Kasumi-1 (cell line): ENCODE measurements around the gene FOXC1.

ENCODE experiments used
- DNase-seq, 2 experiments: peaks; one replicate each; lab custom pipeline; 2025; lab: John Stamatoyannopoulos, UW

FOXC1 gene

DNA sequence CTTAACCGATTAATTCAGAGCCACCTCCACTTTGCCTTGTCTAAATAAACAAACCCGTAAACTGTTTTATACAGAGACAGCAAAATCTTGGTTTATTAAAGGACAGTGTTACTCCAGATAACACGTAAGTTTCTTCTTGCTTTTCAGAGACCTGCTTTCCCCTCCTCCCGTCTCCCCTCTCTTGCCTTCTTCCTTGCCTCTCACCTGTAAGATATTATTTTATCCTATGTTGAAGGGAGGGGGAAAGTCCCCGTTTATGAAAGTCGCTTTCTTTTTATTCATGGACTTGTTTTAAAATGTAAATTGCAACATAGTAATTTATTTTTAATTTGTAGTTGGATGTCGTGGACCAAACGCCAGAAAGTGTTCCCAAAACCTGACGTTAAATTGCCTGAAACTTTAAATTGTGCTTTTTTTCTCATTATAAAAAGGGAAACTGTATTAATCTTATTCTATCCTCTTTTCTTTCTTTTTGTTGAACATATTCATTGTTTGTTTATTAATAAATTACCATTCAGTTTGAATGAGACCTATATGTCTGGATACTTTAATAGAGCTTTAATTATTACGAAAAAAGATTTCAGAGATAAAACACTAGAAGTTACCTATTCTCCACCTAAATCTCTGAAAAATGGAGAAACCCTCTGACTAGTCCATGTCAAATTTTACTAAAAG is 2.7 kb downstream of the FOXC1 start:
- DNase-seq: peak in 1 of 2 experiments; percentile 17

DNA sequence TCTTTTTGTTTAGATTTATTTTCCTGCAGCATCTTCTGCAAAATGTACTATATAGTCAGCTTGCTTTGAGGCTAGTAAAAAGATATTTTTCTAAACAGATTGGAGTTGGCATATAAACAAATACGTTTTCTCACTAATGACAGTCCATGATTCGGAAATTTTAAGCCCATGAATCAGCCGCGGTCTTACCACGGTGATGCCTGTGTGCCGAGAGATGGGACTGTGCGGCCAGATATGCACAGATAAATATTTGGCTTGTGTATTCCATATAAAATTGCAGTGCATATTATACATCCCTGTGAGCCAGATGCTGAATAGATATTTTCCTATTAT is 3.2 kb downstream of the FOXC1 start:
- peak in 1 of 2 experiments; percentile 26 for DNase-seq

DNA sequence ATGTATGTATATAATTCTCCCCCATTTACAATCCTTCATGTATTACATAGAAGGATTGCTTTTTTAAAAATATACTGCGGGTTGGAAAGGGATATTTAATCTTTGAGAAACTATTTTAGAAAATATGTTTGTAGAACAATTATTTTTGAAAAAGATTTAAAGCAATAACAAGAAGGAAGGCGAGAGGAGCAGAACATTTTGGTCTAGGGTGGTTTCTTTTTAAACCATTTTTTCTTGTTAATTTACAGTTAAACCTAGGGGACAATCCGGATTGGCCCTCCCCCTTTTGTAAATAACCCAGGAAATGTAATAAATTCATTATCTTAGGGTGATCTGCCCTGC is 3.6 kb downstream of the FOXC1 start:
- no peak for DNase-seq

DNA sequence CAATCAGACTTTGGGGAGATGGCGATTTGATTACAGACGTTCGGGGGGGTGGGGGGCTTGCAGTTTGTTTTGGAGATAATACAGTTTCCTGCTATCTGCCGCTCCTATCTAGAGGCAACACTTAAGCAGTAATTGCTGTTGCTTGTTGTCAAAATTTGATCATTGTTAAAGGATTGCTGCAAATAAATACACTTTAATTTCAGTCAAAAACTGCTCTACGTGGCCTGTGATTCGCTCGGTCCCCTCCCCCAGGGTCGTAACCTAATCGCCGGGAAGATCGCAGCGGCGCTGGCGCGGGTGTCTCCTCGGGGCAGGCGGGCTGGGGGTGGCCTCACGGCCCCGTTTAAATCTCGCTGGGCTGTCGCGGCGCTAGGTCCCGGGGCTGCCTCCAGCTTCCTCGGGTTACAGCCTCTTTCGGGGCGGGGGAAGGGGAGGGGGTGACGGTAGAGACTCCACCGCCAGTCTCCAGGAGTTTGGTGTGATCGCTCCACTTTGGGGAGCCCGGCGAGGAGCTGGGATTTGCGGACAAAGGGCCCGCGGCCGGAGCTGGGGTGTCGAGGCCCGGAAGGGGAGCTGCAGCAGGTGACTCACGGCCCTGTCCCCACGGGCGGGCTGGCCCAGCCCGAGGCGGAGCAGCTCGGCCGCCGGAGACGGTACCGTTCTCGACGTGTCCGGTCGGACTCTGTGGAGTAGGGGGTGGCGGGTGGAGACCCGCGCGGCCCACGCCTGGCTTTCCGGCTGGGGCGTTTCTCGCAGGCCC is 4.2 kb downstream of the FOXC1 start:
- no peak for DNase-seq

DNA sequence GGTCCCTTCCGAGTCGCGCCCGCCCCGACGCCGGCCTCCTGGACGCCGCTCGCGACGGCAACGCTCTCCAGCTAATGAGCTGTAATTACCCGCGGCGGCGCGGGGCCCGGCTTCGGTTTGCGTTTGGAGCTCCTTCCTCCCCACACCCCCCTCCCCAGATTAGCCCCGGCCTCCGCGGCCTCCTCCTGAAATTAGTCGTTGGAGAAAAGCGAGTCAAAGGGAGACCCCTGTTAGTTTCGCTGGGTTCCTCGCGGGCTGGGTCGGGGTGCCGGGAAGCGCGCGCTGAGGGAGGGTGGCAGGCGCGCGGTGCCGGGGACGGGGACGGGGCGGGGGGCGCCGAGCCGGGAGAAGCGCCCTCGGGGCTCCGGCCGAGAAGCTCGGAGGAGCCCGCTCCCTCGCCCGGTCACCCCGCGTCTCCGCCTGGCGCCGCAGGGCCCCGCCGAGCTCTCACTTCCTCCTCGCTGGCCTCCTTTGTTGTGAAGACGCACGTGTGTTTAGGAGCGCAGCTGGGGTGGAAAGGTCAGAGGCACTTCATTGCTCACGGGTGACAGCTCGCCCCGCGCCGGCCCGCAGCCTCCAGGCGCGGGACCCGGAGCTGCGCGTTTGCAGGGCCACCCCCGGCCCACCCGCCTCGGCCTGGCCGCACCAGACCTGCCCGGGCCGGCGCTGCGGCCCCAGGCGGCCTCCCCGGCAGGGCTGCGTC is 4.9 kb downstream of the FOXC1 start:
- DNase-seq: no peak

DNA sequence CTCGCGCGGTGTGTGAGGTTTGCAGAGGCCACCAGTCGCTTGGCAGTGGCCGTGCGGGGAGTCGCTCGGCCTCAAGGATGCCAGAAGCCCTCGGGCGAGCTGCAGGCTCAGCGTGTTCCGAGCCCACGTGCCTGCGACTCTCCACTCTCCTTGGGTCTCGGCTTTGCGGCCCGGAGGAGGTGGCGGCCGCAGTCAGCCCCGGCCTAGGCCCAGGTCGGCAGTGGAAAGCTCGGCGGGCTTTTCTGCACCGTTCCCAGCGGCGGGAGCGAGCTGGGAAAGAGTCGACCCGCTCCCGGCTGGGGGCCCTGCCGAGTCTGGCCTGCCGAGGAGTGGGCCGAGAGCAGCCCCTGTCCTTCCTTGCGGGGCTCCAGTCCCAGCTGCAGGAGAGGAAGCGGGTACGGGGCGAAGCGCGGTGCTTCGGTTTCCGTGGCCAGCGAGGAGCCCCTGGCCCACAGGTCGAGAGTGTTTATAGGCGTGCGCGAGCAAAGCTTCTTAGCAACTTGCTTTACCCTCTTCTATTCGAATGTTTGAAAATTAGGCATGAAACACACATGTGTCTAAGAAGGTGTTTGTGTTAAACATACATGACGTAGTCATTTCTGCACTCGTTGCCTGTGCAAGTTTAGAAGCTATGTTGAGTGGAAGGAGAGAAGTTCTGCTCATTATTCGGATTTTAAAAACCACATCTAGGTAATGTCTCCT is 5.6 kb downstream of the FOXC1 start:
- no peak for DNase-seq

DNA sequence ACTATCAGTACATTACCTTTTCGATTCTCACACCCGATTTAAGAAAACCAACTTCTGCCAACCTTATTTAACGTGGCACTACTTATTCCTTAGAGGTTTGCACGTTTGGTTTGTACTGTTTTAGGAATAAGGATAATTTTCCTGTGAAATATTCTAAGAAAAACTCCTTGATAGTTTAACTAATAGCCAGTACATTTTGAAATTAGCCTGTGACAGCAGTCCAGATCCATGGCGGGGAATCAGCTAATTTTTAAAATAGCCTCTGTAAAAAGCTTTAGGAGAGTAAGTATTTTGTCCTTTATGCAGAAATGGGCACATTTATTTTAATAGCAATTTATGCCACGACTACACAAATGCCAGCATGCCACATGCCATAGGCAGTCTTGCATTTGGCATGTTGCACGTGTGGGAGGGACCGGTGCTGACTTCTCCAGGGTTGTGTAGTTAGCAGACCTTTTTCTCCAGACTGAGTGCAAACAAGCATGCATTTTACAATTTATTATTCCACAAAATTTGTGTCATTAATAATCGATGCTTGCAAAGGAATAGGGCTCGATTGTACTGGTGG is 6.2 kb downstream of the FOXC1 start:
- no peak for DNase-seq

DNA sequence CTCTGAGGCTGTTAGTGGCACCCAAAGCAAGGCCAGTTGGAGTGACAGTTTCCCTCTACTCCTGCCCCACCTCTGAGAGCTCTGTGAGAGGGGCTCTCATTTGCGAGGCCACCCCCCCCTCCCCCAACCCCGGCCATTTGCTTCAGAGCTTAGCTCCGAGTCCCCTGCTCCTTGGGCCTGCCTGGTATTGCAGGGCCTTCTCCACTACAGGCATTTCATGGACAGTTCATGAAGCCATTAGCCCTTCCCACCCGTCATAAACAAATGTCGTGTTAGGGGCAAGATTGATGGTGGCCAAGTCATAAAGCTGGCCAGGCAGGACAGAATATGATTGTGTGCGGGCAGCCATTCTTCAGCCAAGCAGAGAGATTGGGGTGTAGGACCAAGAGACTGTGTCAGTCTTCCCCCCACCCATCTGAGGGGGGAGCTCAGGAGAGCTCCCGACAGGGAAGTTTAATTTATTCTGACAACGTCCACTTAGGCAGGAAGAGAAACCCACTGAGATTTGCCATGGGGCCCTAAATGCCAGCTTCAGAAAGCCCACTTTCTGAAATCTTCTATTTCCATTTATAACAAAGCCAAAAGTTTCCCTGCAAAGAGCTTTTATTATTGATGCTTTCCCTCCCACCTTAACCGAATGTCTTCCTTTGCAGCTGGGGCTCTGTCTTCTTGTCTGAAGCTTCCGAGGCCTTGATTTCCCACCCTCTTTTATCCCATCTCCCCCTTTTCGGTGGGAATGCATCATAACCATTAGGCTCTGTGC is 7.2 kb downstream of the FOXC1 start:
- DNase-seq: no peak

DNA sequence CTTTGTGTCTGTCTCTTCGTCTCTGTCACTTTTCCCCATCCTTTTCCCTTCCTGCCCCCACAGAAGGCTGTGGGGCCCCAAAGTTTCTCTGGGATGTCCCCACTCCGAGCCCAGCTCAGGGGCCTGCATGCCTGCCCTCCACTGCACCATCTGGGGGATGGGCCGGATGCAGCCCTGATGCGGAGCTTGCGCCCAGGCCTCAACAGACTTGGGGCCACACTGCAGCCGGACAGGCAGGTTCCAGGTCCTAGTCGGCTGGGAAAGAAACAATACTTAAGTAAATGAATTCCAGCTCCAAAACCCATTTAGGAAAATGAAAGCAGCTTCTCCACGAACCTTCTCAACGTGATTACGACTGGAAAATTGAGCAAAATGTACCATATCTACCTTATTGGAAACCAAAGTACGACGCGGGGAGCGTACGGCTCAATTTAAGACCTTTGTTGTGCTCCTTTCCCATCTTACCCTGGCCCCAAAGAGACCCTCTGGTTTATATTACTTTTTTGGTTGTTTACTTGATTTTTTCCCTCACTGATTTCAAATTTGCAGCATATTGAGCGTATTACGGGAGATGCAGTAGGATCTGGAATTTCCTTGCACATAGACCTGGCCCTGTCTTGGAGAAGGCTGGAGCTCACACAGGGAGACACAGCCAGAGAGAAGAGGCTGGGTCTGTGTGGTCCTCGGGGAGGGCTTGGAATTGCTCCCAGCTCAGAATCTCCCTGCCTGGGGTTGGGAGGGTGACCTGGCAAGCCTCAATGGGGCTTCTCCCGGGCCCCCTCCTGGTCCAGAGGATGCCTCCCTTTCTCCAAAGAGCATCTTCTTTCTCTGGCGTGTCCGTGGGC is 8.0 kb downstream of the FOXC1 start:
- DNase-seq: no peak

DNA sequence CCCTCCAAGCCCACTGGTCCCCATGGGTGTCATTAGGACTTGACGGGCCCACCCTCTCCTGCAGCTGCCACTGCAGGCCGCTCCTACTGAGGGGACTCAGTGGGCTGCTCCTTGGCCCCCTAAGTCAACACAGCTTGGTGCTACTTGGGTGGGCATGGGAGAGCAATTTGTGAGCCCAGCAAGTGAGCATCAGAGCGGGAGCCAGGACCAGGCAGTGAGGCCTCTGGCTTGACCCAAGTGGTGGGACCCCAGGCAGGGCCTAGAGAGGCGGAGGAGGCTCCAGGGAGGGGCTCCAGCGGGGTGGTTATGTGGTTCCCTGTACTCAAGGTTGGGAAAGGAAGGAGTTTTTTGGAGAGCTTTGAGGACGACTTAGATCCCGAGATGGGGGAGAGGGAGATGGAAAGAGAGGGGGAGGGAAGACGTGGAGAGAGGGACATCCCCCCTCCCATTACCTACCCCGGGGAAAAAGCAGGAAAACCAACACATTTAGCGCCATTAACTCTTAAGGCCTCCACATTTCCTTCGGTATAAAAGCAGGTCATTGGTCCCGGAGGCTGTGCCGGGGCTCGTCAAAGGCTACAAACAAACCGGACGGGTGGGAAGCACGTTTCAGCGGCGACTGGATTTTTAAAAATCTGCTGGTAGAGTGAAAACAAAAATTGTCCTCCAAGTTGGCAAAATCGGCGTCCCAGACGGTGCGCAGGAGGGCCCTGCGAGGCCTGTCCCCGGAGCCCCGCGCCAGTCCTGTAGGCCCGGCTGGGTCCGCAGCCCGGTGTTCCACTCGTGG is 8.8 kb downstream of the FOXC1 start:
- DNase-seq: no peak

DNA sequence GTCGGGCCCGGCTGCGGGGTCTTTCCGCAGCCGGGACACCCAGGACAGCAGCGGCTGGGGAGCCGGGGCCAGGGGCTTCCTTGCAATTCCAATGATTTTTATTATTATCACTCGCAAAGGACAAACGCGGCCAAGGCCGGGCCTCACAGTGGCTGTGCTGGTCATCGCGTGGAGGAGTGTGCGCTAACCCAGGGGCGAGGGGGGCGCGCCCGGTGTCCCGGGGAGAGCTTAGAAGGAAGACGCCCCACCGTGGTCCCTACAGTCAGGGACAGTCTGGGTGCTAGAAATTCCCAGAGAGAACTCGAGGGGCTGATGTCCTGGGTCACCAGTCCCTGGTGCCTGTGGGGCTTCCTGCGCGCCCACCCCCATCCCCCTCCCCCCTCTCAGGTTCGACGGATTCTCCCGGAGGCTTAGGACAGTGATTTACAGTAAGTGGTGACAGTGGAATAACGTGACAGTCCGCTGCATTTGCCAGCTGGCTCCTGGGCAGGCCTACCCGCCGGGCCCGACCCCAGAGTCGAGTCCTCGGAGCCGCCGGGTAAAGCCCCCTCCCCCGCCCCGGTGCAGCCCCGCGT is 9.5 kb downstream of the FOXC1 start:
- no peak for DNase-seq

DNA sequence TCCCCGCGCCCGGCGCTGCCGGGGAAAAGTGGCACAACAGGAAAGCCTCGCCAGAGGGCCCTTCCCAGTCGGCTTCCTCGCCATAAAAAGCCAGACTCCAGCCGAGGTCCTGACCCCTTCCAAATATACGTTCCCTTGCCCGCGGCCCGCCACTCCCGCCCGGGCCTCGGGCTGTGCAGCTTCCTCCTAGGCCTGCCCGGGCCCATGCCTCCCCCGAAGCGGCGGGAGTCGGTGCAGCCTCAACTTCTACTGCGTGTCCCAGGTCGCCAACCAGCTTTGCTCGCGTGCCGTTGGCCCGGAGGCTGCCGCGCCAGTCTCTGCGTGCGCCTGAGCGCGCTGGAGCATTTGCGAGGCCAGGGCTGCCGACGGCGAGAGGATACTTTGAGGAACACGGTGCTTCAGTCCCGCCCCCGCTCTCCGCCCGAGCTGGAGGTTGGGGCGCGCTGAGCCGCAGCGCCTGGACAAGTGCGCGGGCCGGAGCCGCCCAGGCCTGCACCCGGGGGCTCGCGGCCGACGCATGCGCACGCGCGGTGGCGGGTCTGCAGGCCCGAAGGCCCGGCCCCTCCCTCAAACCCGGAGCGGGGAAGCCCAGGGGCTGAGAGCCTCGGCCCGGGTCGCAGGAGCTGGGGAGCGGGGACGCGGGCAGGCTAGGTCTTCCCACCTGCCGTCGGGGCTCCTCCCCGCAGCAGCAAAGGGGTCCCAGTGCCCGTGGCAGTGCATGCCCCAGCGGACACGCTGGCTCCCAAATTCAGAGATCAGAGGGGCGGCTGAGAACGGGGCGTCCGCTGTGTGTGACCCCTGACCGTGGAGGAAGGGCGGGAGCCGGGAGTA is 10.2 kb downstream of the FOXC1 start:
- peak in 1 of 2 experiments; percentile 21 for DNase-seq

DNA sequence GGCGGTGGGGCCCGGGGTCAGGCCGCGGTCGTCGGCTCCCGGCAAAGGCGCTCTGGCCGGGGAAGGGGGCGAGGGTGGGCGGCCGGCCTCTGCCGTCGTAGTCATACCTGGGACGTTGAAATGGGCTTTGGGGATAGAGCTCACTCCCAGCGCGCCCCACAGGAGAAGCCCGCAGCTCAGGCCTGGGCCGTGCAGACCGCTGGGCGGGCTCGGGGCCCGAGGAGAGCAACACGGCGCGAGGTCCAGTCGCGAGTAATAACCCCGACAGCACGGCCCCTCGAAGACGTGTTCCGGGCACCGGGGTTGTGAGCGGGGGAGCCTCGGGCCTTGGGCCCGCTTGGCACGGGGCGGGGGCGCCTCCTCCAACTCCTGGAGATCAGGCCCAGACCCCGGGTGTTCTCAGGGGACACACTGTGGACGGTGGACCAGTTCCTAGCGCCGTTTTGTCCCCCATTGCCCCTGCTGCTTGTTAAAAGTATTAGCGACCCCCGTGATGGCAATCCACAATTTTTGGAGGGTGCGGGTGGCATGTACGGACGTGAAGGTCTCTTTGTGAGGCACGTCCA is 10.9 kb downstream of the FOXC1 start:
- DNase-seq: no peak

DNA sequence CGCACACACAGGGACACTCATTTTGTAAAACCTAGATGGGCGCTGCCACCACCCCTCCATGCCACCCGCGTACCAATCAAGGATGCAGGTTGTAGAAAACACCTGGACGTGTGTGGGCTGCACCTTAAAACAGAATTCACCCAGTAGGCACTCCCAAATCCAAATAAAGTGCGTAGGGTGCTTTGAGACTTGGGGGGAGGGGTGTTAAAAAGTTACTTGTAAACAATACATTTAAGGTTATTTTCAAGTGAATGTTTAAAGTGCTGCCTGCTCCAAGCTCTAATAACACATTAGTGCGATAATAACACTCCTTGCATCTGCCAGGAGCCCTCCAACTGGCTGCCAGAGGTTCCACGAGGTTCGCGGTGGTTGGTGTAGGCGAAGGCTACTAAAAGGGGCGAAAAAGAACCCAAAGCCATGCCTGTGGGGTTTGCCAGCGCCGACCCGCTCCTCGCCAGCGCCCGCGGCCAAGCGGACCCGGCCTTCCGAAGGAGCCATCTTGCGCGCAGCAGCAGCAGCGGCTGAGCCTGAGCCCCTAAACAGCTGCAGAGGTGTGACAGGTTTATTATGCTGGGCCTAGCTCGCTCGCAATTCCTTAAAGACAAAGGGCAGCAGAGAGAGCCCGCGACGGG is 11.5 kb downstream of the FOXC1 start:
- DNase-seq: no peak

DNA sequence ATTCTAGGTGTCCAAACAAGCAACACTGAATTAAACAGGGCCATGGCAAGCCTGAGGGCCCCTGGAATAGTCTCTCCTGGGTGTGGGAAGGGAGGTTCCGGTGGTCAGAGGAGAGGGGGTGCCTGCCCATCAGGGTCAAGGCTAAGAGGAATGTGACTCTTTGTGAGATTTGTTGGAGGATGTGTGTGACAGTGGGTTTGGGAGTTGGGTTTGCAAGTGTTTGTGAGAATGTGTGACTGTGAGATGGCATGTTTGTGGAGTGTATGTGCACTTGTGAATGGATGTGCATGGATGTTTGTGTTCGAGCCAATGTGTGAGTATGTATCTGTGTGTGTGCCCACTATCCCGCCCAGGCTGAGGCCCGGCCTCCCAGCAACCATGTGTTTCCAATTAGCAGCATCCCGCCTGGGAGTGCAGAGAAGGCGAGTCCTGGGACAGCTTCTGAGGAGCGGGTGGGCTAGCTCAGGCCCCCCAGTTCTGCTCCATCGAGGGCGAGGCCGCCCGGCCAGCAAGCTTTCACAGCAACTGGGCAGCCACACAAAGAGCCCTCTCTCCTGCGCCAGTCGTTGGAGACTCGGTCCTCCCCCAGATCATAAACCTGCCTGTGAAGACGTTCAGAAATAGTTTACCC is 12.6 kb downstream of the FOXC1 start:
- no peak for DNase-seq

DNA sequence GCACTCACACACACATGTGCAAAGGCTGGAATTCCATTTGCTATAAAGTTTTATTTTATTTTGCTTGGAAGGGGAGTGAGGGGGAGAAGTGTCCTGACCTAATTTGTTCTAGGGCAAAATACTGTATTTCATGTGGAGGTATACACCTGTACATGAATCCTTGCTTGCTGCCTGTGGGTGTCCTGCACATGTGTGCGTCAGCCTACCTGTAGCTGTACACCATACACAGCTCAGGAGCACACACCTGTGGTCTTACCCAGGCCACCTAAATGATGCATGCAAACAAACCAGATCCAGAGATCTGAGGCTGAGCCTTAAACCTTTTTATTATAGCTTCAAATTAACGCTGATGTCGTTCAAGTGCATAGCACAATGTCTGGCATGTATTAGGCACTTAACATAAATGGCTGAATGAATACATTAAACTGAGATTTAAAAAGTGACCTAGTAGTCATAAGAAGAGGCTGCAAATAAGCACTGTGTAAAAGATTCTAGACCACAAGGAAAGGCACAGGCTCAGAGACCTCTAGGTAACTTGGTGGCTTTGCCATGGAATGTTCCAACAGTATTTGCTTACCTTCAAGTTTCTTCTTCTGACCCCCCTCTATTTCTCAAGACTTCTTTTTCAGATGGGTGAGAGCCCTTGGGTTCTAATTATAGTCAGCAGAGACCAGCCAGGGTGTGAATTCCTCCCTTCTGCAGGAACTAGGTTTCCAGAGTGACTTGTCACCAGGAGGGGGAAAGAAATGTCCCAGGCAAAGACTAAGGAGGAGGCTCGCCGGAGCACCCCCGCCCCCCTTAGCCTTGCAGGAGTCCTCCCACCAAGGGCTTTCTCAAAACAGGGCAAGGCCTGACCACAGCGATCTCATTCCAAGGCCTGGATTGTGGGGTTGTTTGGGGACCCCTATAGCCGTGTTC is 13.4 kb downstream of the FOXC1 start:
- DNase-seq: no peak
